Limb (tissue), 2 donors: ENCODE results near the gene BTBD19.
"Not testable (repeated sequence)": the region's sequence is repeated elsewhere in the genome, so short reads cannot be mapped to it uniquely, and the experiment has no call there.

ENCODE experiments used
- DNase-seq, 2 donors: peaks; one replicate each; pipeline ENCODE4 v3.0.0-alpha.2; 2016; ENCODE audit errors: extremely low spot score in 2 of 2

Gene BTBD19

DNA sequence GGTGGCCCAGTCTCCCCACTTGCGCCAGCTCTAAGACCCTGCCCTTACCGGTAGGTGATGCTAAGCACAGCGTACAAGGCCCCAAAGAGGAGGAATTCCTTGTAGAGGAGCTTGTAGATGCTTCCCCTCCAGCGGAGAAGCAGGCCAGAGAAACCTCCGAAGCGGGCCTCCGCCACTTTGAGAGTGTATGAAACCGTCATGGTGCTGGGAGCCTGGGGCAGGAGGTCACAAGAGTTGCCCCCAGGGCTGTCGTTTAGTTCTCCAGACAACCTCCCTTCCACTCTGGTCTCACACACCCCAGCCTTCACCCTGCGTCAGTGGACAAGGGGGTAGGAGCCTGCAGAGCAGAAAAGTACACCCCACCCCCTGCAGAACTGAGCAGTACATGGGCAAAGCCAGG, 20.8 kb upstream of the BTBD19 start:
- no peak for DNase-seq

DNA sequence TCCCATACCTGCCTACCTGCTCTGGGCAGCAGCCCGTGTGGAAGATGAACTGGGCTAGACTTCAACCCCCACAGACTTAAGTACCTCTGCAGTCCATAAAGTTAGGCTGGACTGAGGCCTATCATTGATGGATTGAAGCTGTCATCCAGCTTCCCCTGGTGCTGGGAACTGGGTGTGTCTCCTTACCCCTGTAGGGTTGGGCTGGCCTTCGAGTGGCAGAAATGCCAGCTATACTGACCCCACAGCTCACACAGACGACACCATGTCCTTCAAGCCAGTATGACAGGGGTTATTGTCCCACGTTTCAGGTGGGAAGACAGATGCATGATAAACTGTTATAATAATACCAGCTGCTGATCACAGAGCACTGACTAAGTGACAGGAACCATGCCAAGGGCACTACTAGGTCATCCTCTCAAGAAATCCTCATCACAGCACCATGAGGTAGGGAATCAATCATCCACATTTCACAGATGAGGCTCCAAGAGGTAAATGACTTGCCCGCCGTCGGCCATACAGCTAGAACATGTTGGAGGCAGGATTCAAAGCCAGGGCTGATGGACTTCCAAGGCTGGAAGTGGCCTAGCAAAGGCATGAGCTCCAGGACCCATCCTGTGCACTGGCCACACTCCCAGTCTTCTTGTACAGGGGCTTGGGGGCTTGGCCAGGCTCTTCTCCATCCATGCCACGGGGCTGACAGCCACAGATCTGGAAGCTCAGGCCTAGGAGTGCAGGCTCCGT, 20.0 kb upstream of the BTBD19 start, which contains the start of gene BEST4:
BEST4 (minus strand) TSS at position 51 of the 741 bp plus-strand sequence. CDS start 465 bp downstream, outside the sequence.
- DNase-seq: no peak

DNA sequence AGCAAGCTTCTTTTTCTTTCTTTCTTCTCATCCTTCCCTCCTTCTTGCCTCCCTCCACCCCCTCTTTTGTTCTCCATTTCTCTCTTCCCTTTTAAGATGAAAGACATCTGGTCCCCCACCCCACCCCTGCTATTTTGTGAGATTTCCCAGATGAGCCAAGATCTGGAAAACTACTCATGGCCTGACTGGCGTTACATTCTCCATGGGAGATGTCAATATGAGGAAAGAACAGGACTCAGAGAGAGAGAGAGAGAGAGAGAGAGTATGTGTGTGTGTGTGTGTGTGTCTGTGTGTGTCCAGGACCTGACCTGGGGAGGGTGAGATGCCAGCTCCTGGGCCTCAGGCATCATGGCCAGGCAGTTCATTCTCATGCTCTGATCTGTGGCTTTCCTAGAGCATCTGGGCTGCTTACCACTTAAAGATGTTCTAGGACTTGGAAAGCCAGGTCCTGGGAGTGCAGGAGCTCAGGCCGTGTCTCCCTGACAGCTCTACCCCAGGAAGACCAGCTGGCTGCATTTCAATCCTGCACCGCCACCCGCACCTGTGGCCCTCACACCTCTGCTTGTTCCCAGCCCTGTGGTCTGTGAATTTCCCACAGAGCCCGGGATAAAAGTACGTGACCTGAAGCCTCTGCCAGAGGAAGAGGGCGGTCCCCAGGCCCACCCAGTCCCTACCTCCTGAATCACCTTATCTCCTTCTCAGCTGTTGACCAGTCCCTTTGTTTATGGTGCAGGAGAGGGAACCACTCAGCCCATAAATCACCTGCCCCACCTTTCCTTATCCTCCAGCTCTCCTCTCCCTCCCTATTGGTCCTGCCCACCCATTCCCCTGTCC, 17.1 kb upstream of the BTBD19 start:
- DNase-seq: no peak

DNA sequence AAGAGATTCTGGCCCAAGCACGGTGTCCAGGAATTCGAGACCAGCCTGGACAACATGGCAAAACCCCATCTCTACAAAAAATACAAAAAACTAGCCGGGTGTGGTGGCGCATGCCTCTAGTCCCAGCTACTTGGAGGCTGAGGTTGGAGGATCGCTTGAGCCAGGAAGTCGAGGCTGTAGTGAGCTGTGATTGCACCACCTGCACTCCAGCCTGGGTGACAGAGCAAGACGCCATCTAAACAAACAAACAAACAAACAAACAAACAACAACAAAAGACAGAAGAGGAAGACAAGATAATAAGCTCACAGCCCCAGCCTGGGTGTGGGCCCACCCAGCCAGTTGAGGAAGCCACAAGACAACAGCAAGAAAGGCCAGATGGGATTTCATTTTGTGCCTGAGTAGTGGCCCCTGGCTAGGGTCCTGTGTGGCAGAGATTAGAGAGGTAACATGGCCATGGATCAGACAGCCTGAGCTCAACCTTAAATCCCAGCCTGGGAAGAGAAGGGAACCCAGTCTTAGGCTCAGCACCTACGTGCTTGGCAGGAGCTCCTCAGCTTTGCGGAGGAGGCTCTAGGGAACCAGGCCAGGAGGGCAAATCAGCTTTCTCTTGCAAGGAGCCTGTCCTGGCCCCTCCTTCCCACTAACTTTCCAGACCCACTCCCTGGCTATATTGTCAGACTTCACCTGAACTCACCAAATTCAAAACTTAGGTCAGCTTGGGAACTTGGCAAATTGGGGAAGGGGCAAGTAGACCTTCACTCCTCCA, 15.4 kb upstream of the BTBD19 start:
- no peak for DNase-seq

DNA sequence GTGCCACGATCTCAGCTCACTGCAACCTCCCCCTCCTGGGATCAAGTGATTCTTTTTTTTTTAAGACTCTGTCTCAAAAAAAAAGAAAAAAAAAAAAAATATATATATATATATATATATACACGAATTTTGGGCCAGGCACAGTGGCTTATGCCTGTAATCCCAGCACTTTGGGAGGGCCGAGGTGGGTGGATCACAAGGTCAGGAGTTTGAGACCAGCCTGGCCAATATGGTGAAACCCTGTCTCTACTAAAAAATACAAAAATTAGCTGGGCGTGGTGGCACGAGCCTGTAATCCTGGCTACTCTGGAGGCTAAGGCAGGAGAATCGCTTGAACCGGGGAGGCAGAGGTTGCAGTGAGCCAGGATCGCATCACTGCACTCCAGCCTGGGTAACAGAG, 10.4 kb upstream of the BTBD19 start:
- not testable (repeated sequence) for DNase-seq

DNA sequence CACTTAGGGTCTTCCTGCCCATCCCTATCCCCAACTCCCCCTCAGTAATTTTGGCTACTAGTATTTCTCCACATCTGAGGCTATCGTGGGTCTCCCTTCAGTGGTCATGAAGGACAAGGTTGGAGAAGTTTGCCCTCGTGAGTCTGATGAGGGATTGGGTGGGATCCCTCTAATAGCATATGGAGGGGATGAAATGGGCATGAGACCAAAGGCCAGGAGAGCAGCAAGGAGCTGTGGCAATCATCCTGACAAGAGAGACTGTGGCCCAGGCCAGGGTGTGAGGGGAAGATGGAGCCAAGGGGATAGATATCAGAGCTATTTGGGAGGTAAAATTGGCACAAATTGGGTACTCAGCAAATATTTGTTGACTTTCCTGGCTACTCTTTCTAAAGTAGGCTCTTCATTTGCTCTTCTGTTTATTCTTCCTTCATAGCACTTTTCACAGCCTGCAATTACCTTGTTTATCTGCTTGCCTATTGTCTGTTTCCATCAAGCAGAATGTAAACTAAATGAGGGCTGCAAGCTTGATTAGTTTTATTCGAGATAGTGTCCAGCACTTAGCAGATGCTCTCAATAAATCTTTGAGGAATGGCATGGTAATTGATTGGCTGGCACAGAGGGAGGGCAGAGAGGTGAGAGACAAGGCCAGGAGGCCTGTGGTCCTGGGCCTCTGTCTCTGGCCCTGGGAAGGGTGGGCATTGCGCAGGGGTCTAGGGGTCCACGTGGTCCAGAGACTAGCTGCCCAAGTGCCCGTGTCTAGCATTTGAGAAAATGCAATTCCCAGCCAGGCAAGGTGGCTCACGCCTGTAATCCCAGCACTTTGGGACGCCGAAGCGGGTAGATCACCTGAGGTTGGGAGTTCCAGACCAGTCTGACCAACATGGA, 9.6 kb upstream of the BTBD19 start:
- no peak for DNase-seq

DNA sequence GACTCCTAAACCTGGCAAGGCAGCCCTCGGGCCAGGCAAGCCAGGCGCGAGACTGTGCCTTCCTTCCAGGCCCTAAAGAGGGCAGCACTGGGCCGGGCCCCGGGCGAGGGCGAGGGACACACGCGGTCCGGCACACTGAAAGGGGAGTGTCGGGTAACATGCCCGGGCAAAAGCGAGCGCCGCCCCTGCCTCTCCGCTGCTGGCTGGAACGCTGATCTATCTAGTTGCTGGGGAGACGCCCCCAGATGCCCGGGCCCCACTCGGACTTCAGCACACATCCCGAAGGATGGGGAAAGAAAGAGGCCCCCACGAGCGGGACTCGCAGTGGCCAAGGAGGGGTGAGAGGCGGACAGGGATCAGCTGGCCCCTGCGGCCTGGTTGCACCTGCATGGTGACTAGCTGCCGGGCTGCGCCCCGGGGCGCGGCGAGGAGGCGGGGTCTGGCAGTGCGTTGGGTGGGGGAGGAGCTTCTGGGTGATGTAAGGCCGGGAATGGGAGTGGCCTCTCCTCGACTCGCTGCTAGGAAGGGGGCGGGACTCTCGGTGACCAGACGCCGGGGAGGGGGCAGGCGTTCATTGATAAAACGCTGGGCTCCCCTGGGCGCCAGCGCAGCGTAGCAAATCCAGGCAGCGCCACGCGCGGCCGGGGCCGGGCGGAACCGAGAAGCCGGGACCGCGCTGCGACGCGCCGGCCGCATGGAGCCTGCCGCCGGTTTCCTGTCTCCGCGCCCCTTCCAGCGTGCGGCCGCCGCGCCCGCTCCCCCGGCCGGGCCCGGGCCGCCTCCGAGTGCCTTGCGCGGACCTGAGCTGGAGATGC, 8.3 kb upstream of the BTBD19 start, which contains the start of gene PLK3:
PLK3 (plus strand) TSS at position 608 of the 815 bp plus-strand sequence; CDS start at position 695, 87 bp downstream.
- peak; percentile 97 to 99 for DNase-seq

DNA sequence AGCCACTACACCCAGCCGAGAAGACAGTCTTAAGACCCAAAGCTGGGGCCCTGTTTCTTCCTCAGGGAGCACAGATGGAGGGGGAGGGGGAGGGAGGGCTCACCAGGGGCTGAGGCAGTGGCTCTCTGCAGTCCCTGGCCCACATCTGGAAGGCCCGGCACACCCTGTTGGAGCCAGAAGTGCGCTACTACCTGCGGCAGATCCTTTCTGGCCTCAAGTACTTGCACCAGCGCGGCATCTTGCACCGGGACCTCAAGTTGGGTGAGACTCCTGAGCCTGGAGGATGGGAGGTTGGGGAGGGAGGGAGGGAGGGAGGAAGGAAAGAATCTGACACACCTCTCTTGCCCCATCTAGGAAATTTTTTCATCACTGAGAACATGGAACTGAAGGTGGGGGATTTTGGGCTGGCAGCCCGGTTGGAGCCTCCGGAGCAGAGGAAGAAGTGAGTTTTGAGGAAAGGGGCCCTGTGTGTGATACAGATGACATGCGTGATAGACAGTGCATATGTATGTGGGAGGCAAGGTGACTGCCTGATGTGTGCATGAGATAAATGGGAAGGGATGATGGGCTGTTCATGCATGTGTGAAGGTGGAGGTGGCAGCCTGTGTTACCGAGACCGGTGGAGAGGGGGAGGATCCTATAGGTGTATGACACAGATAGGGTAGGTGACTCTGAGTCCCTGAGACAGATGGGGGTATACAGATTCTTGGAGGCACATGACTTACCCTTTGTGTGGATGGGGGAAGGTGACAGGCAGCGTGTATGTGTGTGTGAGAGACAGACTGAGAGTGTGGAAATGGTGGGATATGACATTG, 6.6 kb upstream of the BTBD19 start:
- peak in 1 of 2 donors; percentile 44 for DNase-seq

DNA sequence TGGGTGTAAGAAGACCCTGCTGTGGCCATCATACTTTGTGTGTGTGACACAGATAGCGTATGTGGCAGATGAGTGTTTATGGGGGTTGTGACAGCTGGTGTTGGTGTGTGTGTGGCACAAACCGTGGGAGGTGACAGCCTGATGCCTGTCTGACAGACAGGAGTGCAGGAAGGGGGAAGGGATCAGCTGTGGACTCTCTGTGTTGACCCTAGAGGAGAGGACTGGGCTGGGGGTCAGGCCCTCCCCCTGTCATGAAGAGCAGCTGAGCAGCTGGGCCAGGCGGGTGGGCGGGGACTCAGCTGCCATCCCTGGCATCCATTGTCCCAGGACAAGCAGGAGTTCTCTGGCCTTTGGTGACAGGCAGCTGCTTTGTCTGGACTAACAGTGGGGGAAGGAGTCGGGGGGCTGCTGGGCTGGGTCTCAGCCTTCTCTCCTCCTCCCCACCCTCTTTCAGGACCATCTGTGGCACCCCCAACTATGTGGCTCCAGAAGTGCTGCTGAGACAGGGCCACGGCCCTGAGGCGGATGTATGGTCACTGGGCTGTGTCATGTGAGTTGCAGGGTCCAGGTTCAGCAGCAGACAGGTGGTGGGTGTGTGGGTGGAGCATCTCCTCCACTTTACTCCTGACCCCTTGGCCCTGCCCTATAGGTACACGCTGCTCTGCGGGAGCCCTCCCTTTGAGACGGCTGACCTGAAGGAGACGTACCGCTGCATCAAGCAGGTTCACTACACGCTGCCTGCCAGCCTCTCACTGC, 5.8 kb upstream of the BTBD19 start:
- DNase-seq: peak in 1 of 2 donors; percentile 66

DNA sequence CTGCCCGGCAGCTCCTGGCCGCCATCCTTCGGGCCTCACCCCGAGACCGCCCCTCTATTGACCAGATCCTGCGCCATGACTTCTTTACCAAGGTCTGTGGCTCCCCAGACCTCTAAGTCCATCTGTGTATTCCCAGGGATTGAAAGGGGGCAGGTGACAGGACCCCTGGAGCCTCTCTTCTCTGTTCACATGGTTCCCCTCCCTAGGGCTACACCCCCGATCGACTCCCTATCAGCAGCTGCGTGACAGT, 5.3 kb upstream of the BTBD19 start:
- no peak for DNase-seq

DNA sequence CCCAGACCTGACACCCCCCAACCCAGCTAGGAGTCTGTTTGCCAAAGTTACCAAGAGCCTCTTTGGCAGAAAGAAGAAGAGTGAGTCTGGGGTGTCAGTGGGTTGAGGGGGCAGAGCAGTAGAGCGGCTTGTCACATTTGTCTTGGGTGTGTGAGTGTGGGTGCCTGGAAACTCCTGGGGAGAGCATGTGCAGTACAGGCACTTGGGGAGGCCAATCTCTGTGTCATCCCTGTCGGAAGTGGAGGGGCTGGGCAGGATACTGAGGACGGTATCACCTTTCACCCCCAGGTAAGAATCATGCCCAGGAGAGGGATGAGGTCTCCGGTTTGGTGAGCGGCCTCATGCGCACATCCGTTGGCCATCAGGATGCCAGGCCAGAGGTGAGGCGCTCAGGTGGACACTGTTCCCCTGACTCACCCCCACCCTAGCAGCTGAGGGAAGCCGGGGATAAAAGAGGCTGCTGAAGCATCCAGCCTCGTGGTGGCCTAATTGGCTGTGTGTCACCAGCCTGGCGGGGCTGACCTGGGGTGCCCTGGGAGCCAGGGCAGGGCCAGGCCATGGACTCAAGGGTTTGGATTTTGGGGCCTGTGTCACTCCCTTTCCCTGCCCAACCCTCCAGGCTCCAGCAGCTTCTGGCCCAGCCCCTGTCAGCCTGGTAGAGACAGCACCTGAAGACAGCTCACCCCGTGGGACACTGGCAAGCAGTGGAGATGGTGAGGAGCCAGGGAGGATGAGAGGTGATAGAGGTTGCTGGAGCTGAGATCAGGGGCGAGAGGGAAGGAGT, 4.8 kb upstream of the BTBD19 start:
- no peak for DNase-seq

DNA sequence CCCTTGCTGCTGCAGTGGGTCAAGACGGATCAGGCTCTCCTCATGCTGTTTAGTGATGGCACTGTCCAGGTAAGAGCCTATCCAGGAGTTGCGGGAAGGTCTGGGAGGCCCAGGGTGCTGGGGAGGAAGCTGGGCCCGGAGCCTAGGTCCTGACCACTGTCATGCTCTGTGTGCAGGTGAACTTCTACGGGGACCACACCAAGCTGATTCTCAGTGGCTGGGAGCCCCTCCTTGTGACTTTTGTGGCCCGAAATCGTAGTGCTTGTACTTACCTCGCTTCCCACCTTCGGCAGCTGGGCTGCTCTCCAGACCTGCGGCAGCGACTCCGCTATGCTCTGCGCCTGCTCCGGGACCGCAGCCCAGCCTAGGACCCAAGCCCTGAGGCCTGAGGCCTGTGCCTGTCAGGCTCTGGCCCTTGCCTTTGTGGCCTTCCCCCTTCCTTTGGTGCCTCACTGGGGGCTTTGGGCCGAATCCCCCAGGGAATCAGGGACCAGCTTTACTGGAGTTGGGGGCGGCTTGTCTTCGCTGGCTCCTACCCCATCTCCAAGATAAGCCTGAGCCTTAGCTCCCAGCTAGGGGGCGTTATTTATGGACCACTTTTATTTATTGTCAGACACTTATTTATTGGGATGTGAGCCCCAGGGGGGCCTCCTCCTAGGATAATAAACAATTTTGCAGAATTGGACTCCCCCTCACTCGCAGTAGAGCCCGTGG, 2.9 kb upstream of the BTBD19 start:
- no peak for DNase-seq

DNA sequence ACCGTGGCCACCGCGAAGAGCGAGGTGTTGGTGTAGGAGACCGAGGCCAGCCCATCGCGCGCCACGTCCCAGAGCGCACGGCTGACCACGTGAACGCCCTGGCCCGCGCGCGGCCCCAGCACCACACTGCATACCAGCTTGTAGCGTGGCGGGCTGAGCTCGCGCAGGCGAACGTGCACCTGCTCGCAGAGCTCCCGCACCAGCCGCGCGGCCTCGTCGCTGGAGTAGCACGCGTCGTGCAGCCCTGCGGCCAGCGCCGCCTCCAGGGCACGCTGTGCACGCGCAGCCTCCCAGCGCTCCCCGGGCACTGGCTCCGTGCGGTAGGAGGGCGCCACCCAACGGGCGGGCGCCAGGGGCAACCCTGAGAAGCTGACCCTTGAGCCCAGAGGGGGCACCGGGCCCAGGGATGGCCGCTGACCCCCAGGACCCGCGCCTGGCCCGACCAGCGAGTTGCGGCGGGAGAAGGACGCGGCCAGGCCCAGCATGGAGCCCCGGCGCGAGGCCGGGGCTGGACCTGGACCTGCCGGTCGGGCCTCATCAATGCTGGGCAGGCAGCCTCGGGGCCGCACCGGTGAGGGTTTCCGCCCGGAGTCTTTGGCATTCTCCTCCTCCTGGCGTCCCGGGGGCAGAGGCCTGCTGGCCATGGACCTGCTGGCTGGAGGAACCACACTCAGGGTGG, 2.2 kb upstream of the BTBD19 start:
- peak in 1 of 2 donors; percentile 38 for DNase-seq

DNA sequence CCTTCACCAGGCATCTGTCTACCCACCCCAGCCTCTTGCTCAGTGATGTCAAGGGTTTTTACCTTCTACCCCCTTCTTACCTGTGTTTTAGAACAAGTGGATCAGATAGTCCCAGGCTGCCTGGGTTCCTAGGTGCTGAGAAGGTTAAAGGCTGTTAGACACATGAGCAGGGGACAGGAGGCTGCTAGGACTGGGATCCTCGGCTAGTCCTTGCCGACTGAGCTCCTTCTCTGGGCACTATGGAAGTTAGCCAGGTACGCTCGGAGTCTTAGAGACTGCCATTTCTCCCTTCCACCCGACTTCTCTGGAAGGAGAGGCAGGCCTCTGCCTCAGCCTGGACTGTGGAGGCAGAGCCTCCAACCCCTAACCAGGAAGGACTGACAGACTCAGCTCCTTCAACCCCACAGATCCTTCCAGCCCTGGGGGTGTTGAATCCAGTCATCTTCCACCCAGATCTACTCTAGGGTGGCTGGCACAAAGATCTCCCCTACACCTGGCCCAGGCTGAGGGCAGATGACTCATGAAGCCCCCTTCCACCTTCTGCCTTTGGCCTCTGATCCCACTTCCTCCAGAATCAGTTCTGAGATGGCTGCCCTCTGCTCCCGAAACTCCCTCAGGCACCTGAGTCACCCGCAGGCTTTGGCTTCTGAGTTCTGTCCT, 1.5 kb upstream of the BTBD19 start, which contains the start of gene DYNLT4:
DYNLT4 (minus strand) TSS at position 648 of the 660 bp plus-strand sequence. CDS start 683 bp downstream, outside the sequence.
- DNase-seq: peak in 1 of 2 donors; percentile 35

DNA sequence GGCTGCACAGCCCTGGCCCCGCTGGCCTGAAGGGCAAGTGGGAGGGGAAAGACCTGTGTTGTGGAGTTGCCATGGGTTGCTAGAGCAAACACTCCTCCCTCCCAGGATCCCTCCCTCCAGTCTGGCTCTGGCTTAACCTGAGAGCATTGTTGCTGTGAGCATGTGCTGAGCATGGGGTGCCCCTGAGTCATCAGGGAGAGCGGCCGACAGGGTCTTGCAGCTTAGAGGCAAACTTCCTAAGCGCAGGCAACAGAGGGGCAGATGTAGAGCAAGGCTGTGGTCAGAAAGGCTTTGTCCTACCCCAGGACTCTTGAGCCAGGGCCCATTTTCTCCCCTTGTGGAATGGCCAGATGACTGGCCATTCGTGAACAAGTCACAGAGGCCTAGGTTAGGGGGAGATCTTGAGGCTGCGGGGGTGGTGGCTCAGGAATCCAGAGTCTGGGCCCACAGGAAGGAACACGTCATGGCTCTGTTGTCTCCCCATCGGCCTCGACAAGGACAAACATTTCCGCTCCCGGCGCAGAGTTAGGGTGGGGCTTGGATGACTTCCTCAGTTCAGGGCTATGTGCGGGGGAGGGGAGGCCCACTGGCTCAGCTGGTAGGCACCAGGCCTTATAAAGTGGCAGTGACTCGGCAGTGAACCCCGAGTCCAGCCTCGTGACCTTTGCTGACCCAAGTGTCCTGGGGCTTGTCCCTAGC, 810 bp upstream of the BTBD19 start:
- DNase-seq: peak; percentile 88 to 91
